HepG2 (cell line): ENCODE data around the gene PIGL. TPM values are rescaled to one million over a fixed set of nuclear protein-coding genes. Genes with fewer than 3 reads are reported as not detected.
A peak's percentile ranks its signal among the peaks of the same experiment; 100 is the strongest.

Experiments used
- ATAD3A ChIP-seq: sonication (generic); formaldehyde crosslinking; IDR thresholded peaks from 2 replicates; pipeline ENCODE4 v1.4.0; 2020; ENCODE audit warnings: missing genetic modification reagents
- EED ChIP-seq: sonication (generic); formaldehyde crosslinking; IDR thresholded peaks from 2 replicates; pipeline ENCODE4 v1.5.0; 2020; ENCODE audit warnings: mild to moderate bottlenecking, missing genetic modification reagents
- ELF1 ChIP-seq: sonication (generic); formaldehyde crosslinking; IDR thresholded peaks from 2 replicates; pipeline ENCODE4 v1.4.0; 2020; ENCODE audit warnings: missing genetic modification reagents
- FOSL2 ChIP-seq: sonication (generic); formaldehyde crosslinking; IDR thresholded peaks from 2 replicates; pipeline ENCODE4 v1.4.0; 2020; ENCODE audit warnings: missing genetic modification reagents
- FOXA3 ChIP-seq: IDR thresholded peaks from 2 replicates; pipeline ENCODE4 v1.6.1; 2016; ENCODE audit warnings: missing genetic modification reagents, missing compliant biosample characterization
- GATAD2A ChIP-seq: IDR thresholded peaks from 2 replicates; pipeline ENCODE4 v1.6.1; 2016
- GZF1 ChIP-seq: sonication (generic); formaldehyde crosslinking; IDR thresholded peaks from 2 replicates; pipeline ENCODE4 v1.5.1; 2020; ENCODE audit warnings: mild to moderate bottlenecking, missing genetic modification reagents
- HCFC1 ChIP-seq: fragments of 150-350 bp; IDR thresholded peaks from 2 replicates; pipeline ENCODE4 v1.6.1; 2014; ENCODE audit warnings: low read depth, low read length
- HNRNPLL ChIP-seq: fragments of 200-400 bp; formaldehyde crosslinking; IDR thresholded peaks from 2 replicates; pipeline ENCODE4 v1.6.1; 2017; ENCODE audit warnings: mild to moderate bottlenecking, low read depth, low read length; ENCODE audit not compliant: poor library complexity, severe bottlenecking
- HOMEZ ChIP-seq: IDR thresholded peaks from 2 replicates; pipeline ENCODE4 v1.6.1; 2016; ENCODE audit warnings: low read depth
- KDM1A ChIP-seq: IDR thresholded peaks from 2 replicates; pipeline ENCODE4 v1.6.1; 2016; ENCODE audit warnings: missing compliant biosample characterization
- KLF6 ChIP-seq: IDR thresholded peaks from 2 replicates; pipeline ENCODE4 v1.8.0; 2016; ENCODE audit warnings: missing biosample characterization, missing genetic modification reagents
- LBX2 ChIP-seq: sonication (generic); formaldehyde crosslinking; IDR thresholded peaks from 2 replicates; pipeline ENCODE4 v1.5.0; 2020; ENCODE audit warnings: missing genetic modification reagents, mild to moderate bottlenecking, borderline replicate concordance
- MTF2 ChIP-seq: sonication (generic); formaldehyde crosslinking; IDR thresholded peaks from 2 replicates; pipeline ENCODE4 v1.5.0; 2020; ENCODE audit warnings: missing genetic modification reagents, borderline replicate concordance
- NAIF1 ChIP-seq: sonication (generic); formaldehyde crosslinking; IDR thresholded peaks from 2 replicates; pipeline ENCODE4 v1.5.0; 2020; ENCODE audit warnings: mild to moderate bottlenecking, missing genetic modification reagents, borderline replicate concordance
- NFE2L2 ChIP-seq: fragments of 150-350 bp; IDR thresholded peaks from 2 replicates; pipeline ENCODE4 v1.6.1; 2014; ENCODE audit warnings: low read length
- NR2F1 ChIP-seq, 2 experiments: fragments of 450-650 bp in 1 of 2; formaldehyde crosslinking in 1 of 2; IDR thresholded peaks; 2 replicates each; pipeline versions ENCODE4 v1.5.0 to v1.6.1; 2016 to 2020; ENCODE audit warnings: mild to moderate bottlenecking in 1 of 2, missing compliant biosample characterization in 1 of 2, missing genetic modification reagents in 1 of 2, moderate library complexity in 1 of 2
- PATZ1 ChIP-seq: sonication (generic); formaldehyde crosslinking; IDR thresholded peaks from 2 replicates; pipeline ENCODE4 v1.4.0; 2020; ENCODE audit warnings: missing genetic modification reagents
- PRMT3 ChIP-seq: sonication (generic); formaldehyde crosslinking; IDR thresholded peaks from 2 replicates; pipeline ENCODE4 v1.8.1; 2022; ENCODE audit warnings: low read depth, mild to moderate bottlenecking, moderate library complexity, missing genetic modification reagents, borderline replicate concordance
- SATB2 ChIP-seq: sonication (generic); formaldehyde crosslinking; IDR thresholded peaks from 2 replicates; pipeline ENCODE4 v1.5.0; 2020; ENCODE audit warnings: missing genetic modification reagents
- SPEN ChIP-seq: sonication (generic); formaldehyde crosslinking; IDR thresholded peaks from 2 replicates; pipeline ENCODE4 v1.5.1; 2020; ENCODE audit warnings: low read depth, mild to moderate bottlenecking, missing genetic modification reagents
- TCF12 ChIP-seq, 2 experiments: fragments of 450-650 bp in 1 of 2; sonication (generic) in 1 of 2; formaldehyde crosslinking in 1 of 2; IDR thresholded peaks; 2 replicates each; pipeline versions ENCODE4 v1.6.1 to v1.8.0; 2017 to 2022; ENCODE audit warnings: antibody characterized with exemption in 1 of 2, mild to moderate bottlenecking in 1 of 2, missing genetic modification reagents in 1 of 2, moderate library complexity in 1 of 2
- TEAD3 ChIP-seq: optimal IDR thresholded peaks from 2 replicates; pipeline ENCODE3; 2016; ENCODE audit warnings: borderline replicate concordance
- ZBTB1 ChIP-seq: sonication (generic); formaldehyde crosslinking; IDR thresholded peaks from 2 replicates; pipeline ENCODE4 v1.4.0; 2020; ENCODE audit warnings: missing genetic modification reagents, borderline replicate concordance
- ZBTB8A ChIP-seq: sonication (generic); formaldehyde crosslinking; IDR thresholded peaks from 2 replicates; pipeline ENCODE4 v1.4.0; 2020; ENCODE audit warnings: mild to moderate bottlenecking, low read depth, missing genetic modification reagents, borderline replicate concordance
- ZFP36 ChIP-seq: fragments of 150-350 bp; IDR thresholded peaks from 2 replicates; pipeline ENCODE4 v1.6.1; 2018; ENCODE audit warnings: borderline replicate concordance, low read length, low read depth; ENCODE audit not compliant: partially characterized antibody
- ZFX ChIP-seq: sonication (generic); formaldehyde crosslinking; IDR thresholded peaks from 2 replicates; pipeline ENCODE4 v1.4.0; 2020; ENCODE audit warnings: mild to moderate bottlenecking, low read depth, missing genetic modification reagents, moderate library complexity
- ZNF232 ChIP-seq: sonication (generic); formaldehyde crosslinking; IDR thresholded peaks from 2 replicates; pipeline ENCODE4 v1.4.0; 2020; ENCODE audit warnings: missing genetic modification reagents, borderline replicate concordance
- ZNF674 ChIP-seq: sonication (generic); formaldehyde crosslinking; IDR thresholded peaks from 2 replicates; pipeline ENCODE4 v1.5.0; 2020; ENCODE audit warnings: low read depth, mild to moderate bottlenecking, missing genetic modification reagents
- ZNF746 ChIP-seq: sonication (generic); formaldehyde crosslinking; IDR thresholded peaks from 2 replicates; pipeline ENCODE4 v1.8.0; 2022; ENCODE audit warnings: mild to moderate bottlenecking, missing genetic modification reagents
- polyA plus RNA-seq, 8 experiments: library from polyadenylated mRNA; depleted of rRNA in 3 of 8; stranded (reverse) in 7 of 8; unstranded in 1 of 8; fragments of >200 nt; fragmentation: Illumina TruSeq in 4 of 8; extraction: Trizol in 4 of 8; gene quantifications; 2 replicates each; pipeline versions ENCODE4 v1.2.1 to v1.2.3, GENCODE V29; 2011 to 2016; ENCODE audit warnings: low read depth in 4 of 8, missing spikeins in 1 of 8, mixed read lengths in 1 of 8; ENCODE audit not compliant: insufficient read depth in 1 of 8
- total RNA-seq, 5 experiments: library from RNA; depleted of rRNA; stranded (reverse); fragments of >200 nt; fragmentation: Illumina TruSeq; extraction: Trizol; gene quantifications; 2 replicates each; pipeline ENCODE4 v1.2.3, GENCODE V29; 2016; ENCODE audit warnings: low read depth in 1 of 5

PIGL gene
- total and polyA plus RNA-seq, 2 of the 13 experiments (the other 11 are each of a cell fraction or from before 2014, with no cell fraction given): 28.5 to 63.8 TPM

- no peak for TF ChIP-seq HCFC1
- 0 out of 2 replicates have a peak, but pooled peaks have one; percentile 28 for TF ChIP-seq SPEN (CRISPR knock-in tag)
- TF ChIP-seq ZFX (CRISPR knock-in tag): no peak; the same call in 1 of the 2 replicates
- no peak for TF ChIP-seq NR2F1 (CRISPR knock-in tag; IDR thresholded peaks at IDR 0.05)
- peak; percentile 23 for TF ChIP-seq TEAD3 (CRISPR knock-in tag)
- no peak for TF ChIP-seq ZBTB1
- no peak for TF ChIP-seq NFE2L2
- TF ChIP-seq LBX2 (CRISPR knock-in tag): no peak
- TF ChIP-seq ZNF674: no peak
- peak; percentile 30; the same call in 1 of the 2 replicates for TF ChIP-seq FOXA3 (CRISPR knock-in tag)
- no peak for TF ChIP-seq ZNF746 (CRISPR knock-in tag)
- TF ChIP-seq PATZ1 (CRISPR knock-in tag): peak; percentile 54
- TF ChIP-seq NAIF1: 0 out of 2 replicates have a peak, but pooled peaks have one; percentile 43
- TF ChIP-seq TCF12 (IDR thresholded peaks at IDR 0.05): no peak
- TF ChIP-seq TCF12 (CRISPR knock-in tag; IDR thresholded peaks at IDR 0.05): 0 out of 2 replicates have a peak, but pooled peaks have one; percentile 0
- no peak for TF ChIP-seq ELF1 (CRISPR knock-in tag)
- TF ChIP-seq SATB2 (CRISPR knock-in tag): no peak
- TF ChIP-seq ZFP36: no peak
- no peak for TF ChIP-seq PRMT3 (CRISPR knock-in tag)
- TF ChIP-seq FOSL2 (CRISPR knock-in tag): no peak; the same call in 1 of the 2 replicates
- peak; percentile 70 for TF ChIP-seq GATAD2A
- no peak for TF ChIP-seq ZBTB8A (CRISPR knock-in tag)
- TF ChIP-seq KDM1A: no peak
- TF ChIP-seq MTF2: no peak
- TF ChIP-seq ATAD3A (CRISPR knock-in tag): no peak
- 0 out of 2 replicates have a peak, but pooled peaks have one; percentile 21 for TF ChIP-seq ZNF232 (CRISPR knock-in tag)
- no peak for TF ChIP-seq HOMEZ
- no peak for TF ChIP-seq EED
- TF ChIP-seq HNRNPLL: peak; percentile 33
- no peak for TF ChIP-seq KLF6 (CRISPR knock-in tag)
- TF ChIP-seq GZF1 (CRISPR knock-in tag): no peak
These were observed 135.3 kb downstream of the PIGL start (continued) for GRCh38 chr17:16352303-16352666.
